ENCODE results near the gene HUNK. TPM values are rescaled to one million over a fixed set of nuclear protein-coding genes. Genes with fewer than 3 reads are reported as not detected.

HUNK gene
- total RNA-seq, 2 donors from 2014 or later, result 0.27 to 0.42 TPM

- no peaks in the 10 kb centered on the region for H3K27me3 ChIP-seq (replicated peaks; ENCODE audit: insufficient read depth)
- H3K4me3 ChIP-seq, result no peak overlapping the region
- TF ChIP-seq, protein P1, sequence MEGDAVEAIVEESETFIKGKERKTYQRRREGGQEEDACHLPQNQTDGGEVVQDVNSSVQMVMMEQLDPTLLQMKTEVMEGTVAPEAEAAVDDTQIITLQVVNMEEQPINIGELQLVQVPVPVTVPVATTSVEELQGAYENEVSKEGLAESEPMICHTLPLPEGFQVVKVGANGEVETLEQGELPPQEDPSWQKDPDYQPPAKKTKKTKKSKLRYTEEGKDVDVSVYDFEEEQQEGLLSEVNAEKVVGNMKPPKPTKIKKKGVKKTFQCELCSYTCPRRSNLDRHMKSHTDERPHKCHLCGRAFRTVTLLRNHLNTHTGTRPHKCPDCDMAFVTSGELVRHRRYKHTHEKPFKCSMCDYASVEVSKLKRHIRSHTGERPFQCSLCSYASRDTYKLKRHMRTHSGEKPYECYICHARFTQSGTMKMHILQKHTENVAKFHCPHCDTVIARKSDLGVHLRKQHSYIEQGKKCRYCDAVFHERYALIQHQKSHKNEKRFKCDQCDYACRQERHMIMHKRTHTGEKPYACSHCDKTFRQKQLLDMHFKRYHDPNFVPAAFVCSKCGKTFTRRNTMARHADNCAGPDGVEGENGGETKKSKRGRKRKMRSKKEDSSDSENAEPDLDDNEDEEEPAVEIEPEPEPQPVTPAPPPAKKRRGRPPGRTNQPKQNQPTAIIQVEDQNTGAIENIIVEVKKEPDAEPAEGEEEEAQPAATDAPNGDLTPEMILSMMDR (IDR thresholded peaks at IDR 0.05), result no peak
- H3K27ac ChIP-seq, result no peak overlapping the region
- ATAC-seq (ENCODE audit: insufficient number of reproducible peaks, low FRiP score, low read depth) (no peak), DNase-seq (ENCODE audit: low spot score) (no peak)
- no peaks in the 10 kb centered on the region for H3K9me3 ChIP-seq
- H3K36me3 ChIP-seq, result no peaks in the 10 kb centered on the region
- no peaks in the 10 kb centered on the region for H3K4me1 ChIP-seq (ENCODE audit: control insufficient read depth in 1 of 2, low read depth in 2 of 2)
Measured at GRCh38 chr21:31924548-31924947, 51.7 kb downstream of the HUNK start.

DNA sequence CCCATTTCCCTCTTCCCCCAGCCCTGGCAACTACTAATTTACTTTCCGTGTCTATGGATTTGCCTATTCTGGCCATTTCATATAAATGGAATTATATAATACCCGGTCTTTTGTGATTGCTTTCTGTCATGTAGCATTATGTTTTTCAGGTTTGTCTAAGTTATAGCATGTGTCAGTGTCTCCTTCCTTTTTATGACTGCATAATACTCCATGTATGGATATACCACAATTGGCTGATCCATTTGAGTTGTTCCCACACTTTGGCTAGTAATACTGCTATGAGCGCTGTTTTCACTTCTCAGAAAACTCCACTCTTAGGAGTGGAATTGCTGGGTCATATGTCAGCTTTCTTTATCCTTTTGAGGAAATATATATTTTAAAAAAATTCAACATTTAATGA, 53.7 kb downstream of the HUNK start:
- H3K4me1 ChIP-seq (ENCODE audit: control insufficient read depth in 1 of 2, low read depth in 2 of 2), result no peaks in the 10 kb centered on the region
- H3K27ac ChIP-seq, result no peak overlapping the region
- H3K36me3 ChIP-seq, result no peaks in the 10 kb centered on the region
- ATAC-seq (ENCODE audit: insufficient number of reproducible peaks, low FRiP score, low read depth) (no peak), DNase-seq (ENCODE audit: low spot score) (no peak)
- no peak overlapping the region for H3K4me3 ChIP-seq
- no peaks in the 10 kb centered on the region for H3K27me3 ChIP-seq (replicated peaks; ENCODE audit: insufficient read depth)
- no peaks in the 10 kb centered on the region for H3K9me3 ChIP-seq
- TF ChIP-seq, protein P1 (IDR thresholded peaks at IDR 0.05), result no peak

GRCh38 chr21:31927689-31928353, 55.0 kb downstream of the HUNK start:
- Histone ChIP-seq H3K27me3 (replicated peaks; ENCODE audit: insufficient read depth) (no peaks in the 10 kb centered on the region), H3K4me3 (no peak overlapping the region), H3K36me3 (no peaks in the 10 kb centered on the region), H3K27ac (no peak overlapping the region), H3K9me3 (no peaks in the 10 kb centered on the region), H3K4me1 (ENCODE audit: control insufficient read depth in 1 of 2, low read depth in 2 of 2) (no peaks in the 10 kb centered on the region)
- TF ChIP-seq, protein P1 (IDR thresholded peaks at IDR 0.05), result no peak
- ATAC-seq (ENCODE audit: insufficient number of reproducible peaks, low FRiP score, low read depth) (no peak), DNase-seq (ENCODE audit: low spot score) (no peak)

DNA sequence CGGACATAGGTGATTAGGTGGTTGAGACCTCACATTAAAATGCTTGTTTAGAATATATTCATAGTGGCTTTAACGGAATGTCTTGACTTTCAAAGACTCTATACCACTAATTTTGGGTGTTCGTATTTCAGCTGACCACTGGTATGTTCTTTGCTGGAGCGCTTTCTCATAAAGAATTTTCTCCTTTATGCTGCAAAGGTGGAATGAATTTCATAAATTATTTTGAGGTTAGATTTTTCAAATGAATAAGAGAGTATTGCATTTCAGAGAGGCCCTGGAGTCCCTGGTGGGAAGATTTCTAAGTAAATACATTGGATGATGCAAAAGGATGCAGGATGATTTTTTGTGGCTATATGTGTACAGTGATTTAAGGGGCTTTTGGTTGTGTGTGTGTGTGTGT, 55.8 kb downstream of the HUNK start:
- no peaks in the 10 kb centered on the region for H3K9me3 ChIP-seq
- H3K4me3 ChIP-seq, result no peak overlapping the region
- no peaks in the 10 kb centered on the region for H3K36me3 ChIP-seq
- ATAC-seq (ENCODE audit: insufficient number of reproducible peaks, low FRiP score, low read depth) (no peak), DNase-seq (ENCODE audit: low spot score) (no peak)
- no peak overlapping the region for H3K27ac ChIP-seq
- H3K4me1 ChIP-seq (ENCODE audit: control insufficient read depth in 1 of 2, low read depth in 2 of 2), result no peaks in the 10 kb centered on the region
- TF ChIP-seq, protein P1 (IDR thresholded peaks at IDR 0.05), result no peak
- no peaks in the 10 kb centered on the region for H3K27me3 ChIP-seq (replicated peaks; ENCODE audit: insufficient read depth)

GRCh38 chr21:31929548-31929947, 56.7 kb downstream of the HUNK start:
- no peaks in the 10 kb centered on the region for H3K9me3 ChIP-seq
- H3K27me3 ChIP-seq (replicated peaks; ENCODE audit: insufficient read depth), result no peaks in the 10 kb centered on the region
- no peaks in the 10 kb centered on the region for H3K36me3 ChIP-seq
- no peak overlapping the region for H3K4me3 ChIP-seq
- H3K4me1 ChIP-seq (ENCODE audit: control insufficient read depth in 1 of 2, low read depth in 2 of 2), result no peaks in the 10 kb centered on the region
- DNase-seq (ENCODE audit: low spot score) (no peak), ATAC-seq (ENCODE audit: insufficient number of reproducible peaks, low FRiP score, low read depth) (no peak)
- H3K27ac ChIP-seq, result no peak overlapping the region
- TF ChIP-seq, protein P1 (IDR thresholded peaks at IDR 0.05), result no peak
